Esophagus squamous epithelium (tissue), 4 donors: ENCODE data around the gene SLC22A25.

Source experiments
- POLR2A ChIP-seq, 4 donors: fragments of 450-650 bp; IDR thresholded peaks; one replicate each; pipeline ENCODE4 v1.6.1; 2017; ENCODE audit warnings: antibody characterized with exemption in 4 of 4, mild to moderate bottlenecking in 4 of 4, moderate library complexity in 3 of 4
- TF ChIP-seq, protein P1 (sequence below), 6 experiments: fragments of 450-650 bp in 4 of 6; fragments of 200-600 bp in 2 of 6; sonication (generic) in 2 of 6; IDR thresholded peaks; one replicate each; pipeline ENCODE4 v1.5.1; 2016 to 2019; ENCODE audit warnings: antibody characterized with exemption in 6 of 6, mild to moderate bottlenecking in 4 of 6, moderate library complexity in 4 of 6

DNA sequence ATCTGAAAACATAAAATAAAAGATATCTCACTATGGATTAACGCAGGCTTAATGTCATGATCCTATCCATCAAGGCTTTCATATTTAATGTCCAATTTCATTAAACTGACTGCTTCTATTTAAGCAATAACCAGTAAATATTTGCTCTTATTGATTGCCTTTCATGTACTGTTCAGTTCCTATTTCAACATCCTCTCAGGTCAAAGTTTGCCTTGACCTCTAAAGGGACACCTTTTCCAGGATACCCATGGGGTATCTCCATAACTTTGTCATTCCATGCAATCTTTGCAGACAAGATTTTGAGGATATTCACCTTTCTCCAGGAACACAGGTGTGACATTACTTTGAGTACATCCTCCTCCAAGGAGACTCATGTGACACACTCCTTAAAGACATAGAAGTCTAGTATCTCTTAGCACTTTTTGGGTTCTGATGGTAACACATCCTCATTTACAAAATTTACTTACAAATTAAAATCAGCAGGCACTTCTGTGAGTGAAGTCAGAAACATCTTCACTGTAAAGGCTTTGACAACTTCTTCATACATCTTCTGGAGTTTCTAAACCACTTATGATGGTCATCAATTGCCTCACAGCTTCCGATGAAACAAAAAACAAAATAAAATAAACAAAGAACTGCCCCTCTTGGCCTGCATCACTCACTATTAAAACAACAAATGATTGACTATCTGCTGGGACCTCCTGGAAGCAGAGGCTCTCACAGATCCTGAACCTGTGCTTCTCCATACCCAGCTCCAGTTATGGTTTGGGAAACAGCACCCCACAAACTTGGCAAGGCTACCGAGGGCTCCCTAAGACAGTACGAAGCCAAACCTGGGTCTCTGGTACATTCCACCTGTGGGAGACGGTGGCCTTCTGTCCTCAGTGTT is 7.0 kb upstream of the SLC22A25 start:
- TF ChIP-seq, protein P1, sequence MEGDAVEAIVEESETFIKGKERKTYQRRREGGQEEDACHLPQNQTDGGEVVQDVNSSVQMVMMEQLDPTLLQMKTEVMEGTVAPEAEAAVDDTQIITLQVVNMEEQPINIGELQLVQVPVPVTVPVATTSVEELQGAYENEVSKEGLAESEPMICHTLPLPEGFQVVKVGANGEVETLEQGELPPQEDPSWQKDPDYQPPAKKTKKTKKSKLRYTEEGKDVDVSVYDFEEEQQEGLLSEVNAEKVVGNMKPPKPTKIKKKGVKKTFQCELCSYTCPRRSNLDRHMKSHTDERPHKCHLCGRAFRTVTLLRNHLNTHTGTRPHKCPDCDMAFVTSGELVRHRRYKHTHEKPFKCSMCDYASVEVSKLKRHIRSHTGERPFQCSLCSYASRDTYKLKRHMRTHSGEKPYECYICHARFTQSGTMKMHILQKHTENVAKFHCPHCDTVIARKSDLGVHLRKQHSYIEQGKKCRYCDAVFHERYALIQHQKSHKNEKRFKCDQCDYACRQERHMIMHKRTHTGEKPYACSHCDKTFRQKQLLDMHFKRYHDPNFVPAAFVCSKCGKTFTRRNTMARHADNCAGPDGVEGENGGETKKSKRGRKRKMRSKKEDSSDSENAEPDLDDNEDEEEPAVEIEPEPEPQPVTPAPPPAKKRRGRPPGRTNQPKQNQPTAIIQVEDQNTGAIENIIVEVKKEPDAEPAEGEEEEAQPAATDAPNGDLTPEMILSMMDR (IDR thresholded peaks at IDR 0.05): no peak
- TF ChIP-seq POLR2A (IDR thresholded peaks at IDR 0.05): no peak
